Subcutaneous abdominal adipose tissue (tissue), 5 donors: ENCODE data around the gene CFAP99.

ENCODE experiments used
- H3K27ac ChIP-seq: one replicate; pipeline ENCODE4 v1.7.0; 2013; ENCODE audit warnings: low read depth, mild to moderate bottlenecking, inconsistent platforms, low read length, moderate library complexity
- H3K27me3 ChIP-seq, 5 donors: one replicate each; pipeline ENCODE4 v1.7.0; 2013; ENCODE audit warnings: low read length in 5 of 5, inconsistent platforms in 1 of 5; ENCODE audit not compliant: control insufficient read depth in 5 of 5, insufficient read depth in 4 of 5
- H3K36me3 ChIP-seq, 5 donors: one replicate each; pipeline ENCODE4 v1.7.0; 2013; ENCODE audit warnings: low read length in 5 of 5; ENCODE audit not compliant: control insufficient read depth in 5 of 5, insufficient read depth in 5 of 5
- H3K4me1 ChIP-seq, 5 donors: one replicate each; pipeline ENCODE4 v1.7.0; 2013; ENCODE audit warnings: low read length in 5 of 5, mild to moderate bottlenecking in 3 of 5, moderate library complexity in 1 of 5; ENCODE audit not compliant: control insufficient read depth in 5 of 5, insufficient read depth in 5 of 5
- H3K4me3 ChIP-seq, 5 donors: one replicate each; pipeline ENCODE4 v1.7.0; 2013; ENCODE audit warnings: low read length in 5 of 5, low read depth in 1 of 5
- H3K9ac ChIP-seq, 5 donors: one replicate each; pipeline ENCODE4 v1.7.0; 2013; ENCODE audit warnings: low read length in 5 of 5, mild to moderate bottlenecking in 4 of 5, moderate library complexity in 3 of 5
- H3K9me3 ChIP-seq, 5 donors: one replicate each; pipeline ENCODE4 v1.7.0; 2013; ENCODE audit warnings: low read length in 5 of 5; ENCODE audit not compliant: control insufficient read depth in 5 of 5
- donor health status: healthy.
- donor health status: healthy.
- donor health status: healthy.
- donor health status: healthy.
- donor health status: healthy.

The CFAP99 gene

DNA sequence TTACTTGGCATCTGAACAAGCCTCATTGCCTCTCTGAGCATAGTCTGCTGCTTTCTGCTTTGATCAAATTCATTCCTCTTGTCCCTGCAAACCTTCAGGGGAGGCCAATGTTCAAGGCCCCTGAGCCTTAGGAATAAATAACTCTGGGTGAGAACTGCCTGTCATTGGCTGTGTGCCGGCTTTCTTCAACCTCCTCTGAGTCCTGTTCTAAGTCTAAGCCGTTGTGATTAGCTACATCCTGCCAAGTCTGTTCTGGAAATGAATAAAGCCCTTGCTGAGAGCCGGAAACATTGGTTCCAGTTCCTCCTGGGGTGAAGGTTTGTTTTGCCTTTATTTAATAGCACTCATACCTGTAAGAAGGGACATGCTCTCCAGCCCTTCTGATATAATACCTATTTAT is 63.9 kb downstream of the CFAP99 start:
- Histone ChIP-seq H3K27ac (peak overlapping the region; percentile 50), H3K9me3 (no peaks in the 10 kb centered on the region), H3K4me3 (peak overlapping the region in 2 of 5 donors; percentile 15 to 22), H3K4me1 (peaks cover 20 to 84% (median 74%) of the 10 kb centered on the region in 5 donors), H3K36me3 (no peaks in the 10 kb centered on the region), H3K27me3 (no peaks in the 10 kb centered on the region), H3K9ac (peak overlapping the region in 4 of 5 donors; percentile 5 to 63 (median 60))

DNA sequence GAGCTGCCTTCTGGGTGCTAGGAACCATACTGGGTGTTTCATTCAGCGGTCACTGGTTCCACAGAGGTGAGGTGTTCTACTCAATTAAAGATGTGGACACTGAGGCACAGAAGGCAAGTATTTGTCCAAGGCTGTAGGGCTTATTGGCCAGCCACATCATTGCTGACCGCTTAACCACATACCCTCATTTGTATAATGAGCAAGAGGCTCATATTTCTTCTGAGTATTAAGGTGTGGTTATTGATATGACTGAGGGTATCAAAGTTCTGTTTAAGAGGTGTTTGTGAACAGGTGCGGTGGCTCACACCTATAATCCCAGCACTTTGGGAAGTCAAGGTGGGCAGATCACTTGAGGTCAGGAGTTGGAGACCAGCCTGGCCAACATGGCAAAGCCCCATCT is 64.5 kb downstream of the CFAP99 start:
- Histone ChIP-seq H3K9ac (peak overlapping the region in 3 of 5 donors; percentile 5 to 63 (median 35)), H3K27ac (peak overlapping the region; percentile 50), H3K9me3 (no peaks in the 10 kb centered on the region), H3K36me3 (no peaks in the 10 kb centered on the region), H3K4me1 (peaks cover 18 to 83% (median 71%) of the 10 kb centered on the region in 5 donors), H3K4me3 (no peak overlapping the region), H3K27me3 (no peaks in the 10 kb centered on the region)

DNA sequence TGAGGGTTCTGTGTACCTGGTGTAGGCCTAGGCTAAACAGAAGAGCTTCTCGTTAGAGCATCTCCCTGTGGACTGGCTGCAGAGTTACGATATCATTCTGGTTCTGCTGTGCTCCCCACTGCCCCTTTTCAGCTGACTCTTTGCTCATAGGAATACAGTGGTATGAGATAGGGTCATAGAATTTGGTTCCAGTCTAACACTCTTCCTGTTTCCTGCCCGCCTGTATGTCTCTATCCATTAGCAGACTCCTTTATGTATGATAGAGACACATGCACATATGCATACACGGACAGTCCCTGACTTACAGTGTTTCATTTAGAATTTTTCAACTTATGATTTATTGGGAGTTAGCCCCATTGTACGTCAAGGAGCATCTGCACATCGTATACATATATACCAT is 65.4 kb downstream of the CFAP99 start:
- no peaks in the 10 kb centered on the region for H3K27me3 ChIP-seq
- peaks cover 0 to 3% (median 1%) of the 10 kb centered on the region in 5 donors for H3K36me3 ChIP-seq
- no peak overlapping the region for H3K4me3 ChIP-seq
- H3K27ac ChIP-seq: no peak overlapping the region
- H3K4me1 ChIP-seq: peaks cover 18 to 75% (median 62%) of the 10 kb centered on the region in 5 donors
- no peaks in the 10 kb centered on the region for H3K9me3 ChIP-seq
- H3K9ac ChIP-seq: peak overlapping the region in 1 of 5 donors; percentile 58

DNA sequence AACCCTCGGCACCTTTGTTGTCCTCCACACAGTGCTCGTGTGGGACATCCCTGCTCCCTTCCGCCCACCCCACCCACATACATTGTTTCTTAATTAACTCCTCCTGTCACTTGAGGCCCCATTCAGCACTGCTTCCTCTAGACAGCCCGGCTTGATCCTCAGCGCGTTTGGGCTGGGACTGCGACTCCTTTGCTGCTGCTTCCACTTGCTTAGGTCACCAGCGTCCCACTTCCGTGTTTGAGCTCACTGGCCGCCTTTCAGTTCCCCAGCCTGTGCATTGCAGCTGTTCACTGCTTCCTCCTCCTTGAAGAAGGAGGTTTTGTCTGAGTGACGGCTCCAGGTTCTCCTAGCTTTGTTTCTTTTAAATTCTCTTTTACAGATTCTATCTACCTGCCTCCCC is 66.2 kb downstream of the CFAP99 start:
- H3K4me1 ChIP-seq: peaks cover 20 to 71% (median 69%) of the 10 kb centered on the region in 5 donors
- no peaks in the 10 kb centered on the region for H3K27me3 ChIP-seq
- no peaks in the 10 kb centered on the region for H3K9me3 ChIP-seq
- H3K4me3 ChIP-seq: peak overlapping the region; percentile 11 to 39 (median 31)
- peak overlapping the region; percentile 4 to 58 (median 35) for H3K9ac ChIP-seq
- H3K27ac ChIP-seq: no peak overlapping the region
- peaks cover under 1 to 10% (median 5%) of the 10 kb centered on the region in 5 donors for H3K36me3 ChIP-seq

DNA sequence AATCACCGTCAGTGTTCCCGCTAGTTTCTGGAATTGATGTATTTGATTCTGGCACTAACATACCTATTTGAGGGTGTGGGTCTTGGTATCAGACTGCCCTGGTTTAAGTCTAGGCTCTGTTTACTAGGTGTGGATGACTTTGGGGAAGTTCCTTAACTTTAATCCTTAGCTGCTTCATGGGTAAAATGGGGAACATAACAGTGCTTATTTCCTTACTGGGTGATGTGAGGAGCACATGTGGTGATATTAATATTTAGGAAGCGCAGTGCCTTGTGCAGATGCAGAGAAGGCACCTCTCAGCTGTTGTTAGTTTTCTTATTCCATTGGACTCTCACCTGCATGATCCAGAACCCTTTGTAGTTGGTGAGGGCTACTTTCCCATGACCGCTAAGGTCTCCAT is 67.2 kb downstream of the CFAP99 start:
- peaks cover 6 to 16% (median 13%) of the 10 kb centered on the region in 5 donors for H3K36me3 ChIP-seq
- H3K9ac ChIP-seq: no peak overlapping the region
- no peaks in the 10 kb centered on the region for H3K9me3 ChIP-seq
- H3K27me3 ChIP-seq: no peaks in the 10 kb centered on the region
- no peak overlapping the region for H3K27ac ChIP-seq
- H3K4me3 ChIP-seq: no peak overlapping the region
- peaks cover 20 to 77% (median 68%) of the 10 kb centered on the region in 5 donors for H3K4me1 ChIP-seq

DNA sequence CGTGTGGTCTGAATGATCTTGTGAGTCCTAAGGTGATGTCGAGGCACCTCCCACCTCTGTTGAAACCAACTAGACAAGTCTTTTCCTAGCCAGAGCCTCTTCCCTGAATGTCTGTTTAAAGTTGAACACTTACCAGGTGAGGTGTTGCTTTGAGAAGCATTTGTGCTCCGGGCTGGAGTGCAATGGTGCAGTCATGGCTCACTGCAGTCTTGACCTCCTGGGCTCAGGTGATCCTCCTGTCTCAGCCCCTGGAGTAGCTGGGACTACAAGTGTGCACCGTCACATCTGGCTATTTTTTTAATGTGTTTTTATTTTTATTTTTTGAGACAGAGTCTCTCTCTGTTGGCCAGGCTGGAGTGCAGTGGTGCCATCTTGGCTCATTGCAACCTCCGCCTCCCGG is 68.2 kb downstream of the CFAP99 start:
- no peak overlapping the region for H3K27ac ChIP-seq

DNA sequence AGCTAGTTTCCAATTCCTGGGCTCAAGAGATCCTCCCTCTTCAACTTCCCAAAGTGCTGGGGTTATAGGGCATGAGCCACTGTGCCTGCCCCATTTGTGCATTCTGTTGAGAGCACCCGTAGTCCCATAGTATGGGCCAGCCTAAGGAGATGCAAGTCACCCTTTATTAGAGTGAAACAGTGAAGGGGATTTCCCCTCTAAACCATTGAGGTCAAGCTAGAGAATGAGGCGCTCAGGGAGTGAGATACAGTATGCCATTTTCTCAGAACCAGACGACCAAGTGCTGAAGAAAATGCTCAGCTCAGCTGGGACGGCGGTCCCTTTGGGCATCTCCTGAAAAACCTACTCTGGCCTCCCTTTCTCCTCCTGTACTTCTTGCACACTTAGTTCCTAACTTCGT is 68.9 kb downstream of the CFAP99 start:
- H3K9ac ChIP-seq: no peak overlapping the region
- H3K27ac ChIP-seq: no peak overlapping the region
- no peaks in the 10 kb centered on the region for H3K9me3 ChIP-seq
- H3K27me3 ChIP-seq: no peaks in the 10 kb centered on the region
- no peak overlapping the region for H3K4me3 ChIP-seq
- peaks cover 13 to 65% (median 52%) of the 10 kb centered on the region in 5 donors for H3K4me1 ChIP-seq
- H3K36me3 ChIP-seq: peaks cover 6 to 30% (median 24%) of the 10 kb centered on the region in 5 donors

More for the DNA sequence above, 68.2 kb downstream of the CFAP99 start:
- Histone ChIP-seq H3K27me3 (no peaks in the 10 kb centered on the region), H3K9ac (no peak overlapping the region), H3K4me3 (no peak overlapping the region), H3K4me1 (peaks cover 17 to 68% (median 58%) of the 10 kb centered on the region in 5 donors), H3K36me3 (peaks cover 6 to 24% (median 19%) of the 10 kb centered on the region in 5 donors), H3K9me3 (no peaks in the 10 kb centered on the region)

DNA sequence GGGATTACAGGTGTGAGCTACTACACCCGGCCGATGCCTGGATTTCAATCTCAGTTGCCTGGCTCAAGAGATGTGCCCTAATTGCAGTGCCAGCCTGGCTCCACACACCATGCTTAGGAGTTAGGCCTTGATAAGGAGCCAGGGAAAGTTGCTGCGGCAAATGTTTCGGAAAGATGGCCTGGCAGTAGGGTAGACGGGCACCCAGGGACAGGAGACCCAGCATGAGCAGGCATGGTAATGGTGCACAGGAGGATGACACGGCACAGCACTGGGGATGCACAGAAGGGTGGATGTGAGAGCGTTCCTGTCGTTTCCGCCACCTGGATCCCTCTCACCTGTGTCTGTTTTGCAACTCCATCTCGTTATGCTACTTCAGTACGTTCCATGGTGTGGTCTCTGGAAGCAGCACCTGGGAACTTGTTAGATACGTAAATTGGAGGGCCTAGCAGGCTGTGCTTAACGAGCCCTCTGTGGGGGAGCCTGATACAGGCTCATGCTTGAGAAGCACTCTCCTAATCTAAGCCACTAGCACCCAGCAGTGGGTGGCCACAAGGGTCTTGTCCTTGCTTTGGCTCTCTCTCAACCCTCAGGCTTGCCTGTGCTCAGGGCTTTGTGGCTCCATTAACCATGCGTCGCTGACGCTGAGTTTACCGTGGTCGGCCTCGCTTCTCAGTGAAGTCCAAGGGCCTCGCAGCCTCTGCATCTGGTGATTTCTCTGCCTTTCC is 70.5 kb downstream of the CFAP99 start:
- Histone ChIP-seq H3K9ac (no peak overlapping the region), H3K36me3 (peaks cover 6 to 39% (median 31%) of the 10 kb centered on the region in 5 donors), H3K4me1 (peaks cover 12 to 61% (median 39%) of the 10 kb centered on the region in 5 donors), H3K27ac (no peak overlapping the region), H3K4me3 (no peak overlapping the region), H3K9me3 (no peaks in the 10 kb centered on the region), H3K27me3 (no peaks in the 10 kb centered on the region)

DNA sequence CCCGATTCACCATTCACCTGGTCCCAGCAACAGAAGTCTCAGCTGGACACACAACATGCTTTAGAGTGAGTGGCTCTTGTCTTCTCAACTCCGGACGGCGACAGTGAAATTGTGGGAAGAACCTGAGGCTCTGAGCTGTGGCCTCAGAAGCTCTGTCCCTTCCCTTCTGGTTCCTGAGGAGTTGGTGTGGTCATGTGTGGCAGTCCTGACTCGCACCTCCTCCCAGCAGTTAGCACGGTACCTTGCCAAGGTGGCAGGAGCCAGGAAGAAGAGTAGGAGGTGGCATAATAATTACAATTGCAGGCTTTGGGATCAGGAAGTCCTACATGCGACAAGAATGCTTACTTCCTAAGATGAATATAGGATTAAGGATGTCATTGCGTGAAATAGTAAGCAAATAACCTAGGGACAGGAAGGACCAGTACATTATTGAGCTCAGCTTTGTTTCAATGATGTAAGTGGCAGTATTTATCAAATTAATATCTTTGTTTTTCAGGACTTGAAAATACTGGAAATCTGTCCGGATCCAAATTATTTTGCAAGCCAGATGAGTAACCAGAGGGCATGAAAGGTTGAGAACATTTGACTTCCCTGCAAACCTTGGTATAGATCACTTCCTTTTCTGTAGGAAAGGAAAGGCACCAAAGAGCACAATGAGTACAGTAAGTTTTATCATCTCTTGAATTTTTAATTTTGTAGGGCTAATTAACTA is 71.2 kb downstream of the CFAP99 start:
- no peaks in the 10 kb centered on the region for H3K27me3 ChIP-seq
- peaks cover 6 to 41% (median 31%) of the 10 kb centered on the region in 5 donors for H3K36me3 ChIP-seq
- H3K9me3 ChIP-seq: no peaks in the 10 kb centered on the region
- peaks cover 7 to 53% (median 33%) of the 10 kb centered on the region in 5 donors for H3K4me1 ChIP-seq
- H3K27ac ChIP-seq: no peak overlapping the region
- H3K9ac ChIP-seq: no peak overlapping the region
- H3K4me3 ChIP-seq: no peak overlapping the region

DNA sequence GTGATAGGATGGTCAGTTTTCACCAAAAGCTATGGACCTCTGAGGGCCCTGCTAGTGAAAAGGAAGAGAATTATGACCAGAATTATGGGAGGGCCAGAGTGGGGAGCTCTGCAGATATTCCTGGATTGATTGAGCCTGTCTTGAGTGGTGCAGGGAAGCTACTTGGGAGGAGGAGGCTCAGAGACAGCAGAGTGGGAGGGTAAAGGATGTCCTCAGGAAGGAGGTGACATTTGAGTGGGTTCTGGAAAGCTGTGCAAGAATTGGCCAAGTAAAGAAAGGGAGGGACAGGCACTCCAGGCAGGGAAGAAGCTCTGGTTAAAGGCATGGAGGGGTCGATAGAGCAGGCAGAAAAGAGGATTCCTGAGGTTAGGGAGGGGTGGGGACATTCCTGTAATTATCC is 74.2 kb downstream of the CFAP99 start:
- Histone ChIP-seq H3K36me3 (peaks cover 11 to 67% (median 45%) of the 10 kb centered on the region in 5 donors), H3K4me1 (peaks cover 2 to 30% (median 11%) of the 10 kb centered on the region in 5 donors), H3K9ac (no peak overlapping the region), H3K9me3 (no peaks in the 10 kb centered on the region), H3K27me3 (no peaks in the 10 kb centered on the region), H3K4me3 (no peak overlapping the region), H3K27ac (no peak overlapping the region)
